Measurements from ENCODE around the gene BCL2L13. TPM values are rescaled to one million over a fixed set of nuclear protein-coding genes. Genes with fewer than 3 reads are reported as not detected.

BCL2L13 gene
- total RNA-seq, 1 donor from 2014 or later, result 39.9 TPM

DNA sequence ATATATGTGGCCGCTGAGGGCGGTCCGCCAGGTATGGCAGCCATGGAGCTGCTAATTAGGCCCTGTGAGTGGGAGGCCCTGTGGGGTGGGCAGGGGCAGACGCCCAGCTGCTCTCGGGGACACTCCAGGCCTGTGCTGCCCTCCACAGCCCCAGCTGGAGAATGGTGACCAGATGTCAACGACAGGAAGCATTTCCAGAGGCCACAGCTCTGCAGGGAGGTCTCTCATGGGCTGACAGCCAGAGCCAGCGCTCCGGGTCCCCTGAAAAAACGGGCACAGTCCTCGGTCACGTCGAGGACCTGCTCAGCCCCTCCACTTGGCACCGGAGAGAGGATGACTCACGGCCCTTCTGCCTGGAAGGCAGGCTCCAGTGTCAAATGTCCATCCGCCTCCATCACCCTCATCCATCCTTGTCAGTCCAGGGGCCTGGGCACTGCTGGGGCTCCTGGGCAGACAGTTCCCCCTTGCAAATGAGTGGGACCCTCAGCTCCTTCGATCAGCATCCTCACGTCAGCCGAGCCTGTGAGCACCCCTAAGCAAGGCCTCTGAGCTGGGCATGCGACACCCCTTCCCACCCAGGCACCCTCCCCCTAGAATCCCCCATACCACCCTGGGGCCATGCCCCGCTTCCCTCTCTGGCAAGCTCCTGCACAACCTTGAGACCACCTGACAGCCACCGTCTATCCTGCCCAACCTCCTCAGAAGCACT lies 133.8 kb downstream of the BCL2L13 start:
- DNase-seq (ENCODE audit: low spot score), result no peak
- intact Hi-C loops (cut with DNase I), result no loop called here
- ATAC-seq, result no peak

DNA sequence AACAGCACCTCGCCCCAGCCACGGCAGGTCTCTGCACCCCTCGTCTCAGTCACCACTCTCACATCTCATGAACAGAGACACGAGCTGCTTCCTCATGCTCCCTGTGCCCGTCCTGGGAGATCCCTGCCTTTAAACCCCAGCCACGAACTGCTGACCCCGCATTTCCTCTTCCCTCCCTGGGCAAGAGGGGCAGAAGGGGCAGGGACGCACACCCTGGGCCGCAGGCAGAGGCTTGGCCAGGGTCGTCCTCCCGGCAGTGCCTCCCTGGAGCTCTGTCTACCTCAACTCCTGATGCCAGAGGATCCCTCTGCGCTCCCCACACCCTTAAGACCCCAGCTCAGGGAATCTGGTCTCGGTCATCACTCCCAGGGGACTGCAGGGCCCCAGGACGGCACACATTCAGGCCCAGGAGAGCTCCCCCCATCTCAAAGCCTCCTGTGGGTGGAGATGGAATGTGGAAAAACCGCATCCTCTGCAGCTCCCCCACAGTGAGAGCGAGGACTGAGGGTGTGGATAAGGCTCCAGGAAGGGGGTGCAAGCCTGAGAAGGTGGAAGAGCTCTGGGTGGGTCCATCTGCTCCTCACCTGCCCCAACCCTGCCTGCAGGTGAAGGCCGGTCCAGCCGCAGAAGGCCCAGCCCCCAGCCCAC lies 134.5 kb downstream of the BCL2L13 start:
- peak; percentile 38 for ATAC-seq
- no peak for DNase-seq (ENCODE audit: low spot score)
- intact Hi-C loops (cut with DNase I), result no loop called here

DNA sequence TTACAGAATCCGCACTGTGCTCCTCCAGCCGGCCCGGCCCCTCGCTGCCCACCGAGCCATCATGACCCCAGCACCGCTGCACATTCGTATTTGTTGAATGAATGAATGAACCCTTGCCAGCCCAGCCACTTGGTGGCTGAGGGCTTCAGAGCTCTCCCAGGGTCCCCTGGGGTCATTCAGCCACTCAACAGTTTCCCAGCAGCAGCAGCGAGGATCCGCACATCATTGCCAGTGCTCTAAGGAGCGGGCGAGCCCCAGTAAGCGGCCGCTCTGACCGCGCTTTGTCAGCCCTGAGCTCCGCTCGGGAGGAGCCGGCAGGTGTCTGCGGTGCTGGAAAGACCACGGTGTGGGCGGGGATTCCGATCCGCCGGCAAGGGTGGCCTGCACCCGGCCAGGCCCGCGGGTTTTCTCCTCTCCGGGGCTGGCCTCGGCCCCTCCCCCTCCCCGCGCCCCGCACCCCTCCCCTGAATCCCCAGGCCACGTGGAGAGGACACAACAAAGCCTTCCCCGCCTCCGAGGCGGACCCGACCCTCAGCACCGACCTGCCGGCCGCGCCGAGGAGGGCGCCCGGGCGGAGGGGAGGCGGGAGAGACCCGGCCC lies 135.1 kb downstream of the BCL2L13 start:
- no peak for DNase-seq (ENCODE audit: low spot score)
- ATAC-seq, result peak; percentile 31
- intact Hi-C loops (cut with DNase I), result no loop called here

- DNase-seq (ENCODE audit: low spot score), result no peak
- intact Hi-C loops (cut with DNase I), result no loop called here
- peak; percentile 3 for ATAC-seq
Measured at GRCh38 chr22:17774206-17774925, 135.8 kb downstream of the BCL2L13 start, which contains the start of gene BID. BID (minus strand) TSS chr22:17774469; CDS start chr22:17750116, 24,353 bp downstream.

- ATAC-seq (no peak), DNase-seq (ENCODE audit: low spot score) (no peak)
- intact Hi-C loops (cut with DNase I), result no loop called here
Measured at GRCh38 chr22:17774926-17775685, 136.5 kb downstream of the BCL2L13 start.

DNA sequence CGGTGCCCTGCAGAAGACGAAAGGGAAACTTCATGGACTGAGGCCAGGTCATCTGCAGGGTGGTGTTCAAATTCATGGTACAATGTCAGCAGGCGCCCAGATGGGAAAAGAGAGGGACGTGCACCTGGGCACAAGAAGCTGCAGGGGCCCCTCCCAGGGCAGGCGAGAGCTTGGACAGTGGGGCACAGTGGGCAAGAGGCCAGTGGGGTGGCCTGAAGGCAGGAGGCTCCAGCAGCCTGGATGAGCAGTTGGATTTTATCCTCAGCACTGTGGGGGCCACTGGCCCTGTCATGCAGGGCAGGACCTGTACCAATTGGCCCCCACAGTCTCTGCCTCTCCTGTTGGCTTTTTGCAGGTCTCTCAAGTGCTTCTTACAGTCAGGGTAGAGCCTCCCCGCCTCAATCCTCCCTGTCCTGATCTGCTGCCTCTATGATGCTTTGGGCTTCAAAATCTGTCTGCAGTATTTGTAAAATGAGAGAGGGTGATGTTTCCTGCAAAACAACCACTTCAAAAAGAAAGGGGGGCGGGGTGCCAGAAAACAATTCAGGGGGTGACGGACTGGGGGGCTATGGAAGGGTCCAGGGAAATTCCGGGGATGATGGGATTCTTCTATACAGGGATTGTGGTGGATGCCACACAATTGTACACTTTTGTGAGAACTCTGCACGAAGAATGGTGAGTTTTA lies 137.4 kb downstream of the BCL2L13 start:
- intact Hi-C loops (cut with DNase I), result no loop called here
- ATAC-seq (no peak), DNase-seq (ENCODE audit: low spot score) (no peak)

- intact Hi-C loops (cut with DNase I), result no loop called here
- ATAC-seq (no peak), DNase-seq (ENCODE audit: low spot score) (no peak)
Measured at GRCh38 chr22:17777005-17777716, 138.6 kb downstream of the BCL2L13 start.

- ATAC-seq (no peak), DNase-seq (ENCODE audit: low spot score) (no peak)
- intact Hi-C loops (cut with DNase I), result no loop called here
Measured at GRCh38 chr22:17777717-17778044, 139.1 kb downstream of the BCL2L13 start.

- intact Hi-C loops (cut with DNase I), result no loop called here
- no peak for ATAC-seq
- DNase-seq (ENCODE audit: low spot score), result no peak
Measured at GRCh38 chr22:17778412-17778976, 139.9 kb downstream of the BCL2L13 start.

GRCh38 chr22:17779286-17780115 lies 140.9 kb downstream of the BCL2L13 start:
- ATAC-seq, result no peak
- no peak for DNase-seq (ENCODE audit: low spot score)
- intact Hi-C loops (cut with DNase I), result no loop called here

DNA sequence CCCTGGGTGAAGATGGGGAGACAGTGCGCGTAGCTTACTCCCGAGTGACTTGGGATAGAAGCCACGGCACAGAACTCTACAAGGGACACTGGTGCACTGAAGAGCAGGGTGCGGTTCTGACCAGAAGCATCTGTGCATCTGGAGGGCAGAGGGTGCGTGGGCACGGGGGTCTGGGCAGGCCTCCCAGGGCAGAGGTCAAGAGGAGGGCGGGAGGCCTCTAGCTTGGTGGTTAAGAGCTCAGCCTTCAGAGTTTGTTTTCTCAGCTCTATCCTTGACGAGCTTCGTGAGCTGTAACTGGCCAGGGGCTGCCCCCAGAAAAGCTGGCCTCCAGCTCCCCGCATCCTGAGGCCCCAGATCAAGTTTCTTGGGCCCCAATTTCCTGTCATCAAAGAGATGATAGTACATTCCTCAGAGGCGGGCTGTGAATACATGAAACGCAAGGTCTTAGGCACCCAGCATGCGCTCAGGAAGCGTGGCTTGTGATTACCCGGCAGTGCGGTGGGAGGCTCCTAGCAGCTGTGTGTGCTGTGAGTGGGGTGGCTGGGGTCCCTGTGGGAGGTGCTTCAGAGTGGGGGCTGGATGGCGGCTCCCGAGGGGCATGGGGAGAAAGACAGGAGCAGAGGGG lies 141.7 kb downstream of the BCL2L13 start:
- intact Hi-C loops (cut with DNase I), result no loop called here
- ATAC-seq (no peak), DNase-seq (ENCODE audit: low spot score) (no peak)

Small RNA genes lying within 50 kb of the gene (microRNA-seq; reads per million reads assigned to microRNA genes)
- gene MIR3198-1, result not detected

Other genes with a start within 250 kb of the BCL2L13 start
- gene SLC25A18, start 75.3 kb upstream of the BCL2L13 start, total RNA-seq, result 0.53 TPM
- 102 TPM for gene ATP6V1E1, start 10.0 kb upstream of the BCL2L13 start, total RNA-seq
- 10.6 TPM for gene BID, start 135.7 kb downstream of the BCL2L13 start, total RNA-seq